Measurements from ENCODE around the gene LEAP2. TPM values are rescaled to one million over a fixed set of nuclear protein-coding genes. Genes with fewer than 3 reads are reported as not detected.

LEAP2 gene
- polyA plus RNA-seq, 1 experiment: 0.31 TPM

DNA sequence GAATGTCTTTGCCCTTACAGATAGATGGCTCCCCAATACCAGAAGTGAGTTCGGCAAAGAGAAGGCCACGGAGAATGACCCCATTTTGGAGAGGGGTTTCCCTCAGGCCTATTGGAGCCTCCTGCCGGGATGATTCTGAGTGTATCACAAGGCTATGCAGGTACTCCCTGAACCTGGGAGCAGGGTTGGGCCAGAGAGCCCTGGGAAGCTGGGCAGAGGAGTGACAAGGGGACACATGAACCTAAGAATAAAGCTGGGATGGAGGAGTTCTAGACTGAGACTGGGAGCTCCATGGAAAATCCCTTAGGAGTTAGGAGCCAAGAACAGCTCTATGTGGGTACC is 433 bp downstream of the LEAP2 start:
- CTCF ChIA-PET: interaction anchor here (0.7 to 1.1 kb wide), 3 partner anchors 9 to 43 kb away, joined by 3 to 4 read pairs (median 4); partner anchors contain the start of gene SHROOM1
- H3K27me3 ChIP-seq (ENCODE audit: control insufficient read depth, insufficient read depth, low read length): no peaks in the 10 kb centered on the region; the same call in 1 of the 2 replicates
- POLR2A ChIA-PET: no interaction called here
- no peak overlapping the region for H3K4me3 ChIP-seq (ENCODE audit: low read depth, low read length)
- TF ChIP-seq, protein P1, sequence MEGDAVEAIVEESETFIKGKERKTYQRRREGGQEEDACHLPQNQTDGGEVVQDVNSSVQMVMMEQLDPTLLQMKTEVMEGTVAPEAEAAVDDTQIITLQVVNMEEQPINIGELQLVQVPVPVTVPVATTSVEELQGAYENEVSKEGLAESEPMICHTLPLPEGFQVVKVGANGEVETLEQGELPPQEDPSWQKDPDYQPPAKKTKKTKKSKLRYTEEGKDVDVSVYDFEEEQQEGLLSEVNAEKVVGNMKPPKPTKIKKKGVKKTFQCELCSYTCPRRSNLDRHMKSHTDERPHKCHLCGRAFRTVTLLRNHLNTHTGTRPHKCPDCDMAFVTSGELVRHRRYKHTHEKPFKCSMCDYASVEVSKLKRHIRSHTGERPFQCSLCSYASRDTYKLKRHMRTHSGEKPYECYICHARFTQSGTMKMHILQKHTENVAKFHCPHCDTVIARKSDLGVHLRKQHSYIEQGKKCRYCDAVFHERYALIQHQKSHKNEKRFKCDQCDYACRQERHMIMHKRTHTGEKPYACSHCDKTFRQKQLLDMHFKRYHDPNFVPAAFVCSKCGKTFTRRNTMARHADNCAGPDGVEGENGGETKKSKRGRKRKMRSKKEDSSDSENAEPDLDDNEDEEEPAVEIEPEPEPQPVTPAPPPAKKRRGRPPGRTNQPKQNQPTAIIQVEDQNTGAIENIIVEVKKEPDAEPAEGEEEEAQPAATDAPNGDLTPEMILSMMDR (IDR thresholded peaks at IDR 0.05; ENCODE audit: insufficient read depth, low read depth, low read length): no peak
- DNase-seq (ENCODE audit: low read depth): no peak
- peaks cover 10% of the 10 kb centered on the region for H3K36me3 ChIP-seq (ENCODE audit: control insufficient read depth, insufficient read depth, low read length)

DNA sequence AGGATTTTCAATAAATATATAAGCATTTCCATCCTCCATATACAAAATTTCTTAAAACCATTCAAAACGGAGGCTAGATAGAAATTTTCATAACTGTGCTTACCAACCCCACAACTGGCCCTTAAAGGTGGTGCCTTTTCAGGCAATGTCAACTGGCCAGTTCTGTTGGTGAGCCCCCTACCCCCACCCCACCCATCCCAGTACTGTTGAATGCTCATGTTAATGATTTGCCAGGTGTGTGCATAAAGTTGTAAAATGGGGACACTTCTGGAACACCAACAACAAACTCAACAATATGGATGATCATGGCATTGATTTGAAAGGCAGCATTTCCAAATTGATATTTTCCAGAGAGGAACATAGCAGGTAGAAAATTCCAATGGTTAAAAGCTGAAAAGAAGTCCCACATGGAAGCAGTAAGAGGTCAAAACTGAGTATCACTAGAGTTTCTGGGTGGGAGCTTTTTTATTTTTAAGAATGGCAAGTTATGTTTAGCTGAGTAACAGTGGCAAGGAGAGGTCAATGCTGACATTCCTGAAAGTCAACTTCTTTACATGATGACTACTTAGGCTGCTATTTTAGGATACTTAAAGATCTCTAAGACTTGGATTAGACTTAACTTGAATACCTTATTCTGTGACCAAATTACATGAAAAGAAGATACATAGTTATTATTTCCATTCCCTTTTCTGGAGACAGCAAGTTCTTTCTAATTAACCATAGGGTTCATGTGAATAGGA is 2.7 kb downstream of the LEAP2 start:
- TF ChIP-seq, protein P1 (IDR thresholded peaks at IDR 0.05; ENCODE audit: insufficient read depth, low read depth, low read length): no peak
- H3K4me3 ChIP-seq (ENCODE audit: low read depth, low read length): no peak overlapping the region
- H3K27me3 ChIP-seq (ENCODE audit: control insufficient read depth, insufficient read depth, low read length): no peaks in the 10 kb centered on the region; the same call in 1 of the 2 replicates
- CTCF ChIA-PET: interaction anchor here (0.8 to 2.7 kb wide), 4 partner anchors 8 to 47 kb away, joined by 3 to 12 read pairs (median 7); partner anchors contain the start of gene SHROOM1
- H3K36me3 ChIP-seq (ENCODE audit: control insufficient read depth, insufficient read depth, low read length): peaks cover 6% of the 10 kb centered on the region
- DNase-seq (ENCODE audit: low read depth): no peak
- POLR2A ChIA-PET: interaction anchor here (0.6 kb wide), 1 partner anchor 48 kb away, joined by 4 read pairs; no protein-coding TSS in a partner anchor

DNA sequence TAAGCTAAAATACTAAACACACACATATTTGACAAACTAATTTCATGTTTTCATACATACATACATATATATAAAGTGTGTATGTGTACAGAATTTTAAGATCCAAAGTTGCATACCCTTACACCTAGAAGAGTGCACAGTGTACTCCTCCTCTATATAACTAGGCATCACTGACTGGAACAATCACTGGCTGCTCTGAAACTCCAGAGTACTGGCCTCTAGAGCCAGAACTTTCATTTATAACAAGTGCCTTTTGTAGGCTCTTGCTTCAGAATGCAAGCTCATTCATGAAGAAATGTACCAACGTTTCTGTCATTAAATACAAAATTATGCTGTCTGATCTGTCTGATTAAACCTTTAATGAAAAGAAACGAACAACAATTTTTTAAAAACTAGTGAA is 4.0 kb downstream of the LEAP2 start:
- H3K4me3 ChIP-seq (ENCODE audit: low read depth, low read length): no peak overlapping the region
- H3K27me3 ChIP-seq (ENCODE audit: control insufficient read depth, insufficient read depth, low read length): no peaks in the 10 kb centered on the region; the same call in 1 of the 2 replicates
- TF ChIP-seq, protein P1 (IDR thresholded peaks at IDR 0.05; ENCODE audit: insufficient read depth, low read depth, low read length): no peak
- POLR2A ChIA-PET: no interaction called here
- DNase-seq (ENCODE audit: low read depth): no peak
- CTCF ChIA-PET: interaction anchor here (0.8 to 2.7 kb wide), 6 partner anchors 9 to 491 kb away, joined by 3 to 12 read pairs (median 5); partner anchors contain the start of genes HSPA4 and SHROOM1
- peaks cover 10% of the 10 kb centered on the region for H3K36me3 ChIP-seq (ENCODE audit: control insufficient read depth, insufficient read depth, low read length)

DNA sequence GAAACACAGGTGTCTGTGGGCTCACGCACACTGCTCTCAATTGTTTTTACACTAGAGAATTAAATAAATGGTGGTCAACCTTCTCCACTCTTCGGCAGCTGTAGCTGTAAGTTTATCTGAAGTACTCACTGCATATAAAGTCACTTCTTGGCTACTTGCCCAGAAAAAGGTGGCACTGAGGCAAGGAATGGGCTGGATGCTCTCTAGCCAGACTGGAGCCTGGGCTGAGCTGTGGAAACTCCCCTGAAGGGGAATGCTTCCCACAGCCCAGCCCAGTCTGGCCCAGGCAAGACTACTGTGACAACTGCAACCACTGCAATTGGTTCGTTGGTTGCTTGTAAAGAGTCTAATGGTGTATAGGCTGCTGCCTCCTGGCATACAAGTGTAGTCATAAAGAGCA is 4.5 kb downstream of the LEAP2 start:
- peaks cover 11% of the 10 kb centered on the region for H3K36me3 ChIP-seq (ENCODE audit: control insufficient read depth, insufficient read depth, low read length)
- no peak overlapping the region for H3K4me3 ChIP-seq (ENCODE audit: low read depth, low read length)
- DNase-seq (ENCODE audit: low read depth): no peak
- TF ChIP-seq, protein P1 (IDR thresholded peaks at IDR 0.05; ENCODE audit: insufficient read depth, low read depth, low read length): no peak
- ChIA-PET CTCF (interaction anchor here (0.8 to 2.7 kb wide), 4 partner anchors 17 to 491 kb away, joined by 3 to 12 read pairs (median 7); partner anchors contain the start of genes HSPA4 and SHROOM1), POLR2A (no interaction called here)
- no peaks in the 10 kb centered on the region; the same call in 1 of the 2 replicates for H3K27me3 ChIP-seq (ENCODE audit: control insufficient read depth, insufficient read depth, low read length)

DNA sequence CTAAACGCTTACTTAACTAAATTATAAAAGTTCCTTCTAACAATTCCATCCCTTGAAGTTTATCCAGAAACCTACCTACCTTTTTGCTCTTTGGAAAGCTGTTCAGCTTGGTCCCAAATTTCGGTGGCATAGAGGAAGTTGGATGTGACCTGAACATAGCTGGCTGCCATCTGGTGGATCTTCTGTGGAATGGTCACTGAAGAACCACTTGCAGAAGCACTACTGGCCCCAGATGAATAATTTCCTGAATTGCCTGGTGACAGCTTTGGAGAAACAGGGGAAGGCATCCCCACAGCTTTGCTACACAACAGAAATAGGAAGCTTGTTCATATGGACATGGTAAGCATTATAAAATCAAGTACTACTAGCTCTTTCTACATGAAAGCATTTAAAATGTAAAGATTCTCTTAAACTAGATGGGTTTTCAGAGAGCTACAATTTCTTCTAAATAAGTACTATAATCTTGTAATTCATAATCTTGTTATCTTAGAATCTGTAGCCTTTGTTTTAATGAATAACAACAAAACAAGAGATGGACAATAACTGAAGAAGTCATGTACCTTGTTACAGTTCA is 9.9 kb downstream of the LEAP2 start:
- TF ChIP-seq, protein P1 (IDR thresholded peaks at IDR 0.05; ENCODE audit: insufficient read depth, low read depth, low read length): peak; percentile 79
- POLR2A ChIA-PET: no interaction called here
- peaks cover 8% of the 10 kb centered on the region for H3K36me3 ChIP-seq (ENCODE audit: control insufficient read depth, insufficient read depth, low read length)

More for the DNA sequence above, 9.9 kb downstream of the LEAP2 start:
- no peak for DNase-seq (ENCODE audit: low read depth)
- CTCF ChIA-PET: interaction anchor here (0.8 to 8.2 kb wide), 20 partner anchors 8 to 168 kb away, joined by 3 to 111 read pairs (median 4); partner anchors contain the start of genes GDF9, HSPA4, LEAP2 and SHROOM1
- Histone ChIP-seq H3K4me3 (ENCODE audit: low read depth, low read length) (no peak overlapping the region), H3K27me3 (ENCODE audit: control insufficient read depth, insufficient read depth, low read length) (no peaks in the 10 kb centered on the region)

All from BJ (cell line).